DOHH2 (cell line): Measurements from ENCODE around the gene PREX1.

Experiments used
- EZH2phosphoT487 ChIP-seq: fragments of 200-600 bp; sonication (generic); IDR thresholded peaks from 2 replicates; pipeline ENCODE4 v1.6.1; 2017; ENCODE audit warnings: borderline replicate concordance, mild to moderate bottlenecking, antibody characterized with exemption, low read length, moderate library complexity, mixed read lengths
- TF ChIP-seq, protein P1 (sequence below): fragments of 200-600 bp; sonication (generic); IDR thresholded peaks from one replicate; pipeline ENCODE4 v1.5.1; 2014; ENCODE audit warnings: antibody characterized with exemption, mild to moderate bottlenecking, low read depth, low read length; ENCODE audit not compliant: poor library complexity, severe bottlenecking

DNA sequence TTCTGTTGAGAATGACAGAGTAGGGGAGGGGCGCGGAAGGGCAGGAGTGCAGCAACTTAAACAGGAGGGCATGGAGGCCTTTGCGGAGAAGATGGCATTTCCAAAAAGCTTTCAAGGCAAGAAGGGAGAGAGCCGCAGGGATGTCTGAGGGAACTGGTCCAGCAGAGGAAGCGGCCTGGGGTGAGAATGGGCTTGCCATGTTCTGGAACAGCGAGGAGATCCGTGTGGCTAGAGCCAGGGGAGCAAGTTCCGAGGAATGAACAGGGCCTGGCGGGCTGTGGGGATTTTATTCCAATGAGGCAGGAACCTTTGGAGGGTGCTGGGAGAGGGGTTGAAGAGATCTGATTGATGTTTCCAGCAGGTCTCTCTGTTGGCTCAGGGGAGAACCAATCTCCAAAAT, 86.1 kb downstream of the PREX1 start:
- TF ChIP-seq, protein P1, sequence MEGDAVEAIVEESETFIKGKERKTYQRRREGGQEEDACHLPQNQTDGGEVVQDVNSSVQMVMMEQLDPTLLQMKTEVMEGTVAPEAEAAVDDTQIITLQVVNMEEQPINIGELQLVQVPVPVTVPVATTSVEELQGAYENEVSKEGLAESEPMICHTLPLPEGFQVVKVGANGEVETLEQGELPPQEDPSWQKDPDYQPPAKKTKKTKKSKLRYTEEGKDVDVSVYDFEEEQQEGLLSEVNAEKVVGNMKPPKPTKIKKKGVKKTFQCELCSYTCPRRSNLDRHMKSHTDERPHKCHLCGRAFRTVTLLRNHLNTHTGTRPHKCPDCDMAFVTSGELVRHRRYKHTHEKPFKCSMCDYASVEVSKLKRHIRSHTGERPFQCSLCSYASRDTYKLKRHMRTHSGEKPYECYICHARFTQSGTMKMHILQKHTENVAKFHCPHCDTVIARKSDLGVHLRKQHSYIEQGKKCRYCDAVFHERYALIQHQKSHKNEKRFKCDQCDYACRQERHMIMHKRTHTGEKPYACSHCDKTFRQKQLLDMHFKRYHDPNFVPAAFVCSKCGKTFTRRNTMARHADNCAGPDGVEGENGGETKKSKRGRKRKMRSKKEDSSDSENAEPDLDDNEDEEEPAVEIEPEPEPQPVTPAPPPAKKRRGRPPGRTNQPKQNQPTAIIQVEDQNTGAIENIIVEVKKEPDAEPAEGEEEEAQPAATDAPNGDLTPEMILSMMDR, result no peak
- no peak for TF ChIP-seq EZH2phosphoT487
